ENCODE data around the gene TMPRSS4. TPM values are rescaled to one million over a fixed set of nuclear protein-coding genes. Genes with fewer than 3 reads are reported as not detected.
A peak's percentile ranks its signal among the peaks of the same experiment; 100 is the strongest.

Gene TMPRSS4
- total RNA-seq, 1 donor from 2014 or later = 7.9 TPM

DNA sequence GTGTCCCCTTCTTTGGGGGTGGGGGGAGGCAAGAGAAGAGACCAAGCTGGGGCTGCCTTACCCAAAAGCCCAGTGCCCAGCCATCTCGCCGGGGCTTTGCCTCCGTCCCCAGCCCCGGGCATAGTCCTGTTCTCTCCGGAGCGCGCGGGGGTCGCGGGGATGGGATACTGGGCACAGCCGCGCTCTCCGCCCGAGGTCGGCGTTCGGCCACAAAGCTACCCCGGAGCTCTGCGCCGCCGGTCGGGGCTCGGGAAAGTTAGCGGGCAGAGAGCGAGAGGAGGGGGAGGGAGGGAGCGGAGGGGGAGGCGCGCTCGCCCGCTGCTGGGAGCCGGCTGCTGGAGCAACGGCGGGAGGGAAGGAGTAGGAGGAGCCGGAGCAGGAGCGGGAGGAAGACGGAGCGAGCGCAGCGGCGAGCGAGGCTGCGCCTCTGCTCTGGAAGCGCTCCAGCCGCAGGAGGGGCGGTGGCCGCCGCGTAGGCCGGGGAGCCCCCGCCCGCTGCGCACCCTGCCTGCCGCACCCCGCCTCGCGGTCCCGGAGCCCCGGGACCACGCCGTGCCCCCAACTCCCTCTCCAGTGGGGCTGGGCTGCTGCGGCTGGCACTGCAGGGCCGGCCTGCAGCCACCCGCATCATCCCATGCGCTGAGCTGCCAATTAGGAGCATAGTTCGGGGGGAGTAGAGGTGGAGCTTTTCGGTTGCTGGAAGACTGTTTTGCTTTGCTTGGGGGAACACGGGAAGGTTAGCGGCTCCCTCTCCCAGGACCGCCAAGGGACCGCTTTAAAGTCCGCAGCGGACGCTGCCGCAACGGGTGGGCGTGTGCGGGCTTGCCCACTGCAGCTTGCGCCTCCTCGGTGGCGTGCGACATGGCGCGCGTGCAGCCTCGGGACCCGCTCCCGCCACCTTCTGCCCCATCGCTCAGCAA, 75.9 kb downstream of the TMPRSS4 start, which contains the start of gene SCN4B:
TSS of gene SCN4B (minus strand) at position 272 of the 920 bp plus-strand sequence. CDS start at position 122, 150 bp downstream.
- DNase-seq = peak; percentile 73
- H3K27ac ChIP-seq = no peak within 1 kb of the TSS
- peaks cover 19% of the 10 kb centered on the region for H3K4me1 ChIP-seq

DNA sequence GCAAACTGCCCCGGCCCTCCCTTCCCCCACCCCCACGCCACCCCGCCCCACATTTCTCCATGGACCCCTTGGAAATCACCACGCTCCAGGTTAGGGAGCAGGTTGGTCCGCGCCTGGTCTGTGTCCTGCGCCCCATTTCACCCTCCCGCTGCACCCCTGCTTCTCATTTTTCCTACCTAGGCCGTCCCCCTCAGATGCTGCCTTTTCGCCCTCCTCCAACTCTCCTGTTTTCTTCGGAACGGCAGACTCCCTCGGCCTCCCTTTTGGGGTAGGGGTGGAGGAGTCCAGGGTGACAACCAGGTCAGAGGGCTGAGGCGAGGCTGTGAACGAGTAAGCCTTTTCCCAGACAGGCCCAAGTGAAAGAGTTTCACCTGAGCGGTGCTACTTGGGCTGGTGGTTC, 76.6 kb downstream of the TMPRSS4 start:
- Histone ChIP-seq H3K27me3 (ENCODE audit: low read depth) (peaks cover 57% of the 10 kb centered on the region), H3K36me3 (no peaks in the 10 kb centered on the region), H3K4me1 (peaks cover 19% of the 10 kb centered on the region), H3K9me3 (no peaks in the 10 kb centered on the region), H3K4me3 (peak overlapping the region; percentile 56), H3K27ac (no peak overlapping the region)
- intact Hi-C loops (cut with DNase I) = no loop called here
- no peak for ATAC-seq
- DNase-seq = no peak
- TF ChIP-seq, protein P1, sequence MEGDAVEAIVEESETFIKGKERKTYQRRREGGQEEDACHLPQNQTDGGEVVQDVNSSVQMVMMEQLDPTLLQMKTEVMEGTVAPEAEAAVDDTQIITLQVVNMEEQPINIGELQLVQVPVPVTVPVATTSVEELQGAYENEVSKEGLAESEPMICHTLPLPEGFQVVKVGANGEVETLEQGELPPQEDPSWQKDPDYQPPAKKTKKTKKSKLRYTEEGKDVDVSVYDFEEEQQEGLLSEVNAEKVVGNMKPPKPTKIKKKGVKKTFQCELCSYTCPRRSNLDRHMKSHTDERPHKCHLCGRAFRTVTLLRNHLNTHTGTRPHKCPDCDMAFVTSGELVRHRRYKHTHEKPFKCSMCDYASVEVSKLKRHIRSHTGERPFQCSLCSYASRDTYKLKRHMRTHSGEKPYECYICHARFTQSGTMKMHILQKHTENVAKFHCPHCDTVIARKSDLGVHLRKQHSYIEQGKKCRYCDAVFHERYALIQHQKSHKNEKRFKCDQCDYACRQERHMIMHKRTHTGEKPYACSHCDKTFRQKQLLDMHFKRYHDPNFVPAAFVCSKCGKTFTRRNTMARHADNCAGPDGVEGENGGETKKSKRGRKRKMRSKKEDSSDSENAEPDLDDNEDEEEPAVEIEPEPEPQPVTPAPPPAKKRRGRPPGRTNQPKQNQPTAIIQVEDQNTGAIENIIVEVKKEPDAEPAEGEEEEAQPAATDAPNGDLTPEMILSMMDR (IDR thresholded peaks at IDR 0.05) = no peak

More for the DNA sequence above, 75.9 kb downstream of the TMPRSS4 start, which contains the start of gene SCN4B:
- H3K36me3 ChIP-seq = no peaks in the 10 kb centered on the region
- intact Hi-C loops (cut with DNase I) = no loop called here
- H3K9me3 ChIP-seq = no peaks in the 10 kb centered on the region
- TF ChIP-seq, protein P1 (IDR thresholded peaks at IDR 0.05) = no peak
- ATAC-seq = peak; percentile 79 to 86
- H3K4me3 ChIP-seq = peak within 1 kb of the TSS; percentile 56
- peaks cover 57% of the 10 kb centered on the region for H3K27me3 ChIP-seq (ENCODE audit: low read depth)

GRCh38 chr11:118153976-118154375, 77.1 kb downstream of the TMPRSS4 start:
- Histone ChIP-seq H3K9me3 (no peaks in the 10 kb centered on the region), H3K4me1 (peaks cover 19% of the 10 kb centered on the region), H3K36me3 (no peaks in the 10 kb centered on the region), H3K27me3 (ENCODE audit: low read depth) (peaks cover 57% of the 10 kb centered on the region), H3K4me3 (no peak overlapping the region), H3K27ac (no peak overlapping the region)
- intact Hi-C loops (cut with DNase I) = no loop called here
- no peak for ATAC-seq
- DNase-seq = no peak
- TF ChIP-seq, protein P1 (IDR thresholded peaks at IDR 0.05) = no peak

- no peaks in the 10 kb centered on the region for H3K36me3 ChIP-seq
- H3K27ac ChIP-seq = no peak overlapping the region
- no peak overlapping the region for H3K4me3 ChIP-seq
- H3K9me3 ChIP-seq = no peaks in the 10 kb centered on the region
- peaks cover 57% of the 10 kb centered on the region for H3K27me3 ChIP-seq (ENCODE audit: low read depth)
- DNase-seq = no peak
- intact Hi-C loops (cut with DNase I) = no loop called here
- TF ChIP-seq, protein P1 (IDR thresholded peaks at IDR 0.05) = no peak
- ATAC-seq = no peak
- peaks cover 19% of the 10 kb centered on the region for H3K4me1 ChIP-seq
Observed at GRCh38 chr11:118154641-118155040, 77.8 kb downstream of the TMPRSS4 start.

DNA sequence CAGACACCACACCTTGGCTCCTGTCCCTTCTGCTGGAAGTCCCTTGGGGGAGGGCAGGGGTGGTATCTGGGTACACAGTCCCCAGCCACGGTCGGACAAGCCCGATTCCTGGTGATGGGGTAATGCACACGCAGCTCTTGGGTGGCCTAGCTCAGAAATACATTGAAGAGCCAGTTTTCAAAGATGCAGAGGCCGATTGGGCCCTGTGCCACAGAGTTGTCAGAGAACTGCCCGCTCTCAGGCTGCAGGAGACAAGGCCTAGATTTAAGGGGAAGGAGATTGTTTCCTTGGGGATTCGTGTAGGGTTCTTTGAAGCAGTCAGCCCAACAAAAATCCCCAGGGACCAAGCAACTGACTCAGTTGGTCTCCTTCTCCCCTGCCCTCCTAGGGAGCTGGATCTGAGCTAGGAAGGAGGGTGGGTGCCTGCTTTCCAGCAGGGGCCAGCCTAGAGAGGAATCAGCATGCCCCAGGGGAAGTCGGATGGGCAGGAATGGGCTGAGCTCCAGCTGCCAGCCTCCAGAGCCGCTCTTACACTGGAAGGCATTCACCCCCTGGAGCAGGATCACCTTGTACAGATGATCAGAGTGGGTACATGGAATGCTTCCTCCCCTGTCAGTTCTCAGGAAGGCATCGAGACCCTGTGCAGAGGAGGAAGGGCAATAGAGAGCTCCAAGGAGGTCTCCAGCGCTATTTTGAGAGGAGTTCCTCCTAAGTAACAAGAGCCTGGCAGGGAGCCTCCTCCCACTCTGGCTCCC, 79.1 kb downstream of the TMPRSS4 start:
- peaks cover 57% of the 10 kb centered on the region for H3K27me3 ChIP-seq (ENCODE audit: low read depth)
- H3K9me3 ChIP-seq = no peaks in the 10 kb centered on the region
- H3K27ac ChIP-seq = no peak overlapping the region
- intact Hi-C loops (cut with DNase I) = no loop called here
- no peak for ATAC-seq
- DNase-seq = no peak
- no peak overlapping the region for H3K4me3 ChIP-seq
- H3K4me1 ChIP-seq = peaks cover 19% of the 10 kb centered on the region
- TF ChIP-seq, protein P1 (IDR thresholded peaks at IDR 0.05) = no peak
- no peaks in the 10 kb centered on the region for H3K36me3 ChIP-seq
